NCI-H2029 (cell line): ENCODE results near the gene RHOU.

Experiments used
- DNase-seq: peaks from one replicate; lab custom pipeline; 2025; lab: John Stamatoyannopoulos, UW

Gene RHOU

GRCh38 chr1:228737601-228738041, 2.3 kb downstream of the RHOU start:
- DNase-seq = no peak

- no peak for DNase-seq
Measured at GRCh38 chr1:228739826-228740225, 4.5 kb downstream of the RHOU start.

- no peak for DNase-seq
Measured at GRCh38 chr1:228740543-228741317, 5.5 kb downstream of the RHOU start.

- no peak for DNase-seq
Measured at GRCh38 chr1:228742281-228742860, 7.1 kb downstream of the RHOU start.

GRCh38 chr1:228743405-228743804, 8.1 kb downstream of the RHOU start:
- DNase-seq = no peak

- no peak for DNase-seq
Measured at GRCh38 chr1:228744356-228744755, 9.1 kb downstream of the RHOU start.

GRCh38 chr1:228744918-228745317, 9.6 kb downstream of the RHOU start:
- DNase-seq = no peak

GRCh38 chr1:228745497-228745896, 10.2 kb downstream of the RHOU start:
- DNase-seq = no peak

- no peak for DNase-seq
Measured at GRCh38 chr1:228747301-228747935, 12.1 kb downstream of the RHOU start.

- no peak for DNase-seq
Measured at GRCh38 chr1:228748029-228748428, 12.8 kb downstream of the RHOU start.

GRCh38 chr1:228748431-228748830, 13.2 kb downstream of the RHOU start:
- no peak for DNase-seq

GRCh38 chr1:228749765-228750164, 14.5 kb downstream of the RHOU start:
- DNase-seq = no peak

- DNase-seq = no peak
Measured at GRCh38 chr1:228750915-228751314, 15.6 kb downstream of the RHOU start.

- no peak for DNase-seq
Measured at GRCh38 chr1:228751360-228752098, 16.2 kb downstream of the RHOU start.

- no peak for DNase-seq
Measured at GRCh38 chr1:228752258-228752657, 17.0 kb downstream of the RHOU start.

- no peak for DNase-seq
Measured at GRCh38 chr1:228752675-228753265, 17.5 kb downstream of the RHOU start.

- no peak for DNase-seq
Measured at GRCh38 chr1:228753287-228753686, 18.0 kb downstream of the RHOU start.

- no peak for DNase-seq
Measured at GRCh38 chr1:228753786-228754360, 18.6 kb downstream of the RHOU start.

GRCh38 chr1:228754646-228755268, 19.5 kb downstream of the RHOU start:
- DNase-seq = no peak

GRCh38 chr1:228755800-228756199, 20.5 kb downstream of the RHOU start:
- no peak for DNase-seq

GRCh38 chr1:228756457-228756856, 21.2 kb downstream of the RHOU start:
- no peak for DNase-seq
